Ovary (tissue), 9 donors: ENCODE results near the gene DNAJC25. TPM values are rescaled to one million over a fixed set of nuclear protein-coding genes. Genes with fewer than 3 reads are reported as not detected.

Experiments used
- DNase-seq, 5 donors: peaks; one replicate each; pipeline ENCODE4 v3.0.0-alpha.2; 2019 to 2020
- H3K27ac ChIP-seq, 2 donors: fragments of 200-600 bp; one replicate each; pipeline versions ENCODE4 v1.5.1 to v1.8.0; 2019 to 2022
- H3K27me3 ChIP-seq: fragments of 200-600 bp; one replicate; pipeline ENCODE4 v1.8.0; 2022
- H3K36me3 ChIP-seq: fragments of 200-600 bp; sonication (generic); one replicate; pipeline ENCODE4 v1.5.1; 2019
- H3K4me1 ChIP-seq: one replicate; pipeline ENCODE4 v1.8.1; 2013; ENCODE audit warnings: mild to moderate bottlenecking, moderate library complexity; ENCODE audit not compliant: insufficient read depth
- H3K4me3 ChIP-seq: fragments of 200-600 bp; sonication (generic); one replicate; pipeline ENCODE4 v1.5.1; 2017
- H3K9me3 ChIP-seq, 2 donors: fragments of 200-600 bp in 1 of 2; sonication (generic) in 1 of 2; one replicate each; pipeline versions ENCODE4 v1.5.1 to v1.8.1; 2013 to 2019; ENCODE audit warnings: mild to moderate bottlenecking in 1 of 2, moderate library complexity in 1 of 2
- CTCF ChIP-seq, 3 donors: fragments of 450-650 bp in 2 of 3; fragments of 200-600 bp in 1 of 3; IDR thresholded peaks; one replicate each; pipeline versions ENCODE4 v1.5.1 to v1.8.0; 2016 to 2022; ENCODE audit warnings: antibody characterized with exemption in 3 of 3, mild to moderate bottlenecking in 1 of 3
- EP300 ChIP-seq: sonication (generic); formaldehyde crosslinking; IDR thresholded peaks from one replicate; pipeline ENCODE4 v1.6.1; 2017; ENCODE audit warnings: antibody characterized with exemption
- POLR2A ChIP-seq: fragments of 450-650 bp; IDR thresholded peaks from one replicate; pipeline ENCODE4 v1.6.1; 2017; ENCODE audit warnings: antibody characterized with exemption, mild to moderate bottlenecking, moderate library complexity
- WGBS, 3 donors: extraction: QIAGEN DNeasy Blood & Tissue Kit in 1 of 3; methylation state at CpG; one replicate each; pipeline versions ENCODE4 v1.1.5 to v1.1.7; 2013 to 2017; 5-methylcytosine and 5-hydroxymethylcytosine counted together
- intact Hi-C, 4 donors: fragments of 100-400 bp; cut with DNase I; formaldehyde crosslinking; loops; one replicate each; pipeline versions ENCODE4 v1.11.0 to v1.15.1; 2022 to 2023
- polyA plus RNA-seq, 2 donors: library from polyadenylated mRNA; stranded (reverse); fragments of 200-250 nt in 1 of 2; fragments of 350-450 nt in 1 of 2; fragmentation: Illumina TruSeq in 1 of 2; extraction: RNeasy Lipid Tissue Mini Kit (QIAGEN cat#74804) in 1 of 2; gene quantifications; one replicate each; pipeline ENCODE4 v1.2.3, GENCODE V29; 2013 to 2014
- total RNA-seq, 7 donors: library from RNA; depleted of rRNA in 2 of 7; stranded (reverse); fragments of >200 nt in 2 of 7; fragmentation: NEBNext Ultra II Directional in 3 of 7; extraction: Animal tissue kit (Norgen Biotek cat#: 25700) in 3 of 7; gene quantifications; one replicate each; pipeline versions ENCODE4 v1.1.0 to v1.2.4, GENCODE V29; 2016 to 2023
- donor health status: DM: no; HTN: no; CAD: no; lungs with moderate emphysema.
- donor health status: DM: no; HTN: no; CAD: no.
- donor health status: Bipolar disorder and iron deficiency.
- donor health status: DM: yes; HTN: yes; CAD: no.
- donor health status: DM: no; HTN: no; CAD: no.
- donor health status: DM: yes; HTN: yes; CAD: no.

DNAJC25 gene
- total and polyA plus RNA-seq, 9 donors = 5.3 to 12.3 (median 7.9) TPM

DNA sequence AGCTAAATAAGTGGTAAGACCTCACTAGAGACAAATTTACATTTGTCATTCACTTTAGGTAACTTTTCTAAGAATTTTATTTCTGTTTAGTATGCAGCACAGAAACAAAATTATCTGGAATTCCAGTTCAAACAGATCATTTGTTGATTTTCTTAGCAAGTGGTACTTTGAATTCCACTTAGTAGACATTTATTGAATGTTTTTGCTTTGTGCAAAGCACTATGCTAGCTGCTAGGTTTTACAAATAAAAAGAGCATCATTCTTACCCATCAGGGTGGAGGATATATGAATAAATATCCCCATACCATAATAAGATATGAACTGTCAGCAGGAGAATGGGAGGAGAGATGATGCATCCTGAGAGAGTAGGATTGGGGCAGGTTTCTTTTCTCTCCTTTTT, 65.7 kb downstream of the DNAJC25 start:
- H3K4me1 ChIP-seq = no peaks in the 10 kb centered on the region
- no peak overlapping the region for H3K27ac ChIP-seq
- H3K27me3 ChIP-seq = no peaks in the 10 kb centered on the region
- DNase-seq = no peak
- H3K4me3 ChIP-seq = no peak overlapping the region
- no peaks in the 10 kb centered on the region for H3K9me3 ChIP-seq
- no peaks in the 10 kb centered on the region for H3K36me3 ChIP-seq
- intact Hi-C loops = no loop called here
- no peak for TF ChIP-seq POLR2A
- no peak for TF ChIP-seq EP300
- no peak for TF ChIP-seq CTCF (IDR thresholded peaks at IDR 0.05)

- Histone ChIP-seq H3K4me1 (no peaks in the 10 kb centered on the region), H3K9me3 (no peaks in the 10 kb centered on the region), H3K27me3 (no peaks in the 10 kb centered on the region), H3K4me3 (no peak overlapping the region), H3K27ac (no peak overlapping the region), H3K36me3 (no peaks in the 10 kb centered on the region)
- intact Hi-C loops = no loop called here
- no peak for DNase-seq
- WGBS, 3 donors = 69 to 86% (median 75%) methylated on average over 1 of the region's 1 CpG
- TF ChIP-seq POLR2A (no peak), CTCF (IDR thresholded peaks at IDR 0.05) (no peak), EP300 (no peak)
Observed at GRCh38 chr9:111700776-111701175, 69.6 kb downstream of the DNAJC25 start.

Other genes with a start within 250 kb of the DNAJC25 start
- 10 to 100 TPM; 51.3 to 97.6 (median 89.1) TPM for gene ECPAS, start 147.0 kb upstream of the DNAJC25 start, total RNA-seq
- 10 to 100 TPM; 23.5 to 55.9 TPM for gene ECPAS, start 147.0 kb upstream of the DNAJC25 start, polyA plus RNA-seq
- 10 to 100 TPM; 21.1 to 55.5 (median 34.5) TPM for gene ZNF483, start 106.2 kb upstream of the DNAJC25 start, total RNA-seq
- gene ZNF483, start 106.2 kb upstream of the DNAJC25 start, polyA plus RNA-seq = 1 to 10 TPM; 3.2 to 5.0 TPM
- gene PTGR1, start 31.7 kb upstream of the DNAJC25 start, total RNA-seq = 10 to 100 TPM; 21.5 to 45.3 (median 31.5) TPM
- gene PTGR1, start 31.7 kb upstream of the DNAJC25 start, polyA plus RNA-seq = 10 to 100 TPM in 1 of 2 donors, 1 to 10 TPM in 1; 7.3 to 16.7 TPM
- gene GNG10, start 30.3 kb downstream of the DNAJC25 start, total RNA-seq = 10 to 100 TPM; 19.8 to 45.8 (median 31.0) TPM
- gene GNG10, start 30.3 kb downstream of the DNAJC25 start, polyA plus RNA-seq = 10 to 100 TPM; 23.5 to 29.3 TPM
- 1 to 10 TPM in 1 of 7 donors, under 1 TPM in 1, not detected in 5; 0.05 to 1.0 TPM for gene SHOC1, start 163.6 kb downstream of the DNAJC25 start, total RNA-seq
- gene SHOC1, start 163.6 kb downstream of the DNAJC25 start, polyA plus RNA-seq = under 1 TPM; 0.02 to 0.15 TPM